ENCODE data around the gene OMG.
"Not testable (repeated sequence)": the region's sequence is repeated elsewhere in the genome, so short reads cannot be mapped to it uniquely, and the experiment has no call there.

OMG gene

DNA sequence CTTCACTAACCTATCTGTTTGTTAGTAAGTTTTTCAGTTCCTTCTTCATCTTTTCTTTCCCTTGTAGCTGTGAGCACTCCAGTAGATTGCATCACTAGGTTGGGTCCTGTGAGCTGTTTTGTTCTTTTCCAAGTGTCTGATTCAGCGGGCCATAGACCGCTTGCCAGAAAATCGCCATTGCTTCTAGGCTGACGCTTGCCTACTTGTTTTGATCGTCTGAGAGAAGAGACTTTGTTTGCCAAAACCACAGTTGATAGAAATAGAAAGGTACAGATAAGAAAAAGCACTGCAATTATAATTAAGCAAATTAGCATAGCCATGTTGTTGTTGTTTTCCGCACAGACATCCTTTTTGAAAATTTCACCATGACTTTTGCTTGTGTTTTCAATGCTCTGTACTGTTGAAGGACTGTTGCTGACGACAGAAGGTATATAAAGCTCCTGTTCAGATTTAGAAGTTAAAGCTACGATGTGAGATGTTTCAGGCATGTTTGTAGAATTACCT, 21.3 kb upstream of the OMG start:
- DNase-seq (ENCODE audit: low read depth, low spot score) = no peak
- POLR2A ChIA-PET = no interaction called here
- CTCF ChIA-PET = no interaction called here
- no peak overlapping the region for H3K4me3 ChIP-seq (ENCODE audit: low read depth, low read length)
- TF ChIP-seq, protein P1, sequence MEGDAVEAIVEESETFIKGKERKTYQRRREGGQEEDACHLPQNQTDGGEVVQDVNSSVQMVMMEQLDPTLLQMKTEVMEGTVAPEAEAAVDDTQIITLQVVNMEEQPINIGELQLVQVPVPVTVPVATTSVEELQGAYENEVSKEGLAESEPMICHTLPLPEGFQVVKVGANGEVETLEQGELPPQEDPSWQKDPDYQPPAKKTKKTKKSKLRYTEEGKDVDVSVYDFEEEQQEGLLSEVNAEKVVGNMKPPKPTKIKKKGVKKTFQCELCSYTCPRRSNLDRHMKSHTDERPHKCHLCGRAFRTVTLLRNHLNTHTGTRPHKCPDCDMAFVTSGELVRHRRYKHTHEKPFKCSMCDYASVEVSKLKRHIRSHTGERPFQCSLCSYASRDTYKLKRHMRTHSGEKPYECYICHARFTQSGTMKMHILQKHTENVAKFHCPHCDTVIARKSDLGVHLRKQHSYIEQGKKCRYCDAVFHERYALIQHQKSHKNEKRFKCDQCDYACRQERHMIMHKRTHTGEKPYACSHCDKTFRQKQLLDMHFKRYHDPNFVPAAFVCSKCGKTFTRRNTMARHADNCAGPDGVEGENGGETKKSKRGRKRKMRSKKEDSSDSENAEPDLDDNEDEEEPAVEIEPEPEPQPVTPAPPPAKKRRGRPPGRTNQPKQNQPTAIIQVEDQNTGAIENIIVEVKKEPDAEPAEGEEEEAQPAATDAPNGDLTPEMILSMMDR (IDR thresholded peaks at IDR 0.05; ENCODE audit: insufficient read depth, low read length, missing control alignments) = no peak

DNA sequence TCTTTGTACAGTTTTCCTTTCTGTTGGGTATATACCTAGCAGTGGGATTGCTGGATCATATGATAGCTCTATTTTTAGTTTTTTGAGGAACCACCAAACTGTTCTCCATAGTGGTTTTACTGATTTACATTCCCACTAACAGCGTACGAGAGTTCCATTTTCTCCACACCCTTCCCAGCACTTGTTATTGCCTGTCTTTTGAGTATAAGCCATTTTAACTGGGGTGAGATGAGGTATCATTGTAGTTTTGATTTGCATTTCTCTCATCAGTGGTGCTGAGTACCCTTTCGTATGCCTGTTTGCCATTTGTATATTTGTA, 17.7 kb upstream of the OMG start:
- POLR2A ChIA-PET = no interaction called here
- CTCF ChIA-PET = no interaction called here
- H3K4me3 ChIP-seq (ENCODE audit: low read depth, low read length) = no peak overlapping the region
- no peak for DNase-seq (ENCODE audit: low read depth, low spot score)
- TF ChIP-seq, protein P1 (IDR thresholded peaks at IDR 0.05; ENCODE audit: insufficient read depth, low read length, missing control alignments) = no peak

DNA sequence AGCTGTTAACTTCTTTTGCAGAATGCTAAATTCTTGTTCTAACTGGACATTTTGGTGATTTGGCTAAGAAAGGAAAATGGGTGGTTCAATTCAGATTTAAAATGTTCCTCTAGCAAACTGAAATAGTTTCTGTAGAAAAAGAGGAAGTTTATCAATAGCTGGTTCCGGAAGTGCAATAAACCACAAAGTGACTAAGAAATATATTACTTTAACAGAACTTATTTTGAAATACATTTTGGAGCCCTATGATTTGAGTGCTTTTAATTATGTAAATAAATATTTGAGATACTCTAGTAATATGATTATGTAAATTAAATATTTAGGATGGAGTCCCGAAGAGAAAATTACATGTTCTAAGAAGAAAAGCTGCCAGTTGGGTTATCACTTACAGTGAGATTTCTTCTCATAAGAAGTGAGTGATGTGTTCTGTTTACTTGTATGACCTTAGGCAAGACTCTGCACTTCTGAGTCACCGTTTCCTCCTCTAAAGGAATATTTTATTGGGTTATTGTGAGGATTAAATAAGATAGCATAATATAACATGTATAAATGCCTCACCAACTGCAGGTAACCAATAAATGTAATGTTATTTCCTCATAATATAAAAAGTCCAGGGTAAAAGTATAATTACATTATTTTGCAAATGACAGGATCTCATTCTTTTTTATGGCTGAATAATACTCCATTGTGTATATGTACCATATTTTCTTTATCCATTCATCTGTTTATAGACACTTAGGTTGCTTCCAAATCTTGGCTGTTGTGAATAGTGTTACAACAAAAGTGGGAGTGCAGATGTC, 17.1 kb upstream of the OMG start, which contains the start of gene EVI2B:
Gene EVI2B, minus strand, starts transcription at position 73 of the 800 bp plus-strand sequence. CDS start 8,445 bp downstream, outside the sequence.
- ChIA-PET CTCF (no interaction called here), POLR2A (no interaction called here)
- no peak for DNase-seq (ENCODE audit: low read depth, low spot score)
- no peak within 1 kb of the TSS for H3K4me3 ChIP-seq (ENCODE audit: low read depth, low read length)
- TF ChIP-seq, protein P1 (IDR thresholded peaks at IDR 0.05; ENCODE audit: insufficient read depth, low read length, missing control alignments) = no peak

DNA sequence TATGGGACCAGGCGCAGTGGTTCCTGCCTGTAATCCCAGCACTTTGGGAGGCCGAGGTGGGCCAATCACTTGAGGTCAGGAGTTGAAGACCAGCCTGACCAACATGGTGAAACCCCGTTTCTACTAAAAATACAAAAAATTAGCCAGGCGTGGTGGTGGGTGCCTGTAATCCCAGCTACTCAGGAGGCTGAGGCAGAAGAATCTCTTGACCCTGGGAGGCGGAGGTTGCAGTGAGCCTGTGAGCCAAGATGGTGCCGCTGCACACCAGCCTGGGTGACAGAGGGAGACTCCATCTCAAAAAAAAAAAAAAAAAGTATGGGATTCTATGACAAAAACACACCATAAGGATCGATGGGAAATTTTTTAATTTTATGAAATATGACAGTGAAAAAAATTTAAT, 15.2 kb upstream of the OMG start:
- H3K4me3 ChIP-seq (ENCODE audit: low read depth, low read length); POLR2A ChIA-PET; DNase-seq (ENCODE audit: low read depth, low spot score): not testable (repeated sequence)
- CTCF ChIA-PET = interaction anchor here (1.7 kb wide), 1 partner anchor 10 kb away, joined by 4 read pairs; no protein-coding TSS in a partner anchor

DNA sequence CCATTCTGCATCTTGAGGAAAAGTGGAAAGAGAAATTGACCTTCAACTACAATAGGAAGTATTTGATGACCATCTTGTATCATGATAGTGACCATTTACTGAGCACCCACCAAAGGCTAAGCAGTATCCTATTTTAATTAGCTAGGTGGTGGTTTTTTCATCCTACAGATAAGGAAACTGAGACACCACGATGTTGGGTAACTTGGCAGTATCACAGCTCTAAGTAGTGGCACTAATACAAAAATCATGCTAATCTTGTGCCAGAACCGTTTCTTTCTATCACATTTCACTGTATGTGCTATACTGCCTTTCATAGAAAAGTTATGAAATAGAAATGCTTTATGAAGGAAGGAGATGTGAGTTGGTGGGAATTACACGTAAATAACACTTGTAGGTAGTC, 14.5 kb upstream of the OMG start:
- TF ChIP-seq, protein P1 (IDR thresholded peaks at IDR 0.05; ENCODE audit: insufficient read depth, low read length, missing control alignments) = no peak
- POLR2A ChIA-PET = no interaction called here
- no peak overlapping the region for H3K4me3 ChIP-seq (ENCODE audit: low read depth, low read length)
- DNase-seq (ENCODE audit: low read depth, low spot score) = no peak
- CTCF ChIA-PET = interaction anchor here (1.7 kb wide), 1 partner anchor 9 kb away, joined by 4 read pairs; no protein-coding TSS in a partner anchor

DNA sequence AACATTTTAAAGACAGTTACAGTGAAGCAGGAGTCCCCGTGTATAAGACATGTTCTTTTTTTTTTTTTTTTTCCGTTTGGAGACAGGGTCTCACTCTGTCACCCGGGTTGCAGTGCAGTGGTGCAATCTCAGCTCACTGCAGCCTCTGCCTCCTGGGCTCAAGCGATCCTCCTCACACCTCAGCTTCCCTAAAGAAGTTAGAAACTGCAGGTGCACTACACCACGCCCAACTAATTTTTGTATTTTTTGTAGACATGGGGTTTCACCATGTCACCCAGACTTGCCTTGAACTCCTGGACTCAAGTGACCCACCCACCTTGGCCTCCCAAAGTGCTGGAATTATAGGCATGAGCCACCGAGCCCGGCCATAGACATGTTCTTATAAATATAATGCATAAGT, 13.8 kb upstream of the OMG start:
- DNase-seq (ENCODE audit: low read depth, low spot score) = no peak
- POLR2A ChIA-PET = no interaction called here
- H3K4me3 ChIP-seq (ENCODE audit: low read depth, low read length) = no peak overlapping the region
- TF ChIP-seq, protein P1 (IDR thresholded peaks at IDR 0.05; ENCODE audit: insufficient read depth, low read length, missing control alignments) = no peak
- CTCF ChIA-PET = no interaction called here

DNA sequence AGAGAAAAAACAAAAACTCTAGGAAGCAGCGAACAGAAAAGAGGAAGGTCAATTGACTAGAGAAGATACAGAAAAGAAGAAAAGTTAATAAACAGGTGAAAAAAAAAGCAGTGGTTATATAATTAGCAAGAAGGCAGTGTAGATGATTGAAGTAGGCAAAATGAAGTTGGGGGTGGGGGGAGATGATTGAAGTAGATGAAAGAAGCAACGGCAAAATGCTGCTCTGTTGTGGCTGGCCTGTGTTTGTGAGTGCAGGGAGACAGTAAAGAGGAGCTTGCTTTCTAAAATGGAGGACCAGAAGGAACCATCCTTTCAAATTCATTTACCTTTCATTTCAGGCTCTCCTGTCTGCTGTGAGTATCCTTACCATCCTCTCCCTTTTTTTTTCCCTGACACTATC, 13.2 kb upstream of the OMG start:
- ChIA-PET POLR2A (no interaction called here), CTCF (no interaction called here)
- TF ChIP-seq, protein P1 (IDR thresholded peaks at IDR 0.05; ENCODE audit: insufficient read depth, low read length, missing control alignments) = no peak
- no peak for DNase-seq (ENCODE audit: low read depth, low spot score)
- no peak overlapping the region for H3K4me3 ChIP-seq (ENCODE audit: low read depth, low read length)

Data from AG04449 (cell line).